ENCODE results near the gene SF3B1.
"Not testable (repeated sequence)": the region's sequence is repeated elsewhere in the genome, so short reads cannot be mapped to it uniquely, and the experiment has no call there.

The SF3B1 gene

DNA sequence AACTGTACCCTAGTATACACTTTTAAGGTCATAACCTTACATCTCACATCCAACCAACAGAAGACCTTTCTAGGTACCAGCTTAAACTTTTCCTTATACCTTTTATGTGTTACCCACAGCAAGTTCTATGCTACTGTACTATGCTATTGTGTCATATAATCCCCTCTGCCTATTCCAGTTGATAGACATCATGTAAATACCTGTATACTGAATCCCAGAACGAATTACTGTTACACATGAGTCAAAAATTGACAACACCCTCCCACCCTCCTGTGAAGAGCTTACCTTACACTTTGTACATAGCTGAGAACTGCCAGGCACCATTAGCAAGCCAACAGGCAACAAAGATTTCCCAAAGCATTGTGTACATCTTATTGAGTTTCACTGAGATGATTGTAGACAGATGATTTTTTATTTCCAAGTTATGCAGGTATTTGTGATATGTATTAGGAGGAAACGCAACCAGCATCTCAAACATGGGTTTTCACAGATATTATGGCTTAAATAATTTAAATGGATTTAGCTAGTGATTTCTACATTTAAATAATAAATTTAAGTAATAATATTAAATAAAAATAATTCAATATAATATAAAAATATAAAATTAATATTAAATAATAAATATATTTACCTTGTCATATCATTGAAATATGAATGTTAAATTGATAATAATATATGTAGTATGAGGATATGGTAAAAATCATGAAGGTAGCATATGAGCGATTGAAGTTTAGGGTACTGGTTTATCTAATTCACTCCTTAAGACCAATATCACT is 81.2 kb downstream of the SF3B1 start:
- H3K9me3 ChIP-seq: no peaks in the 10 kb centered on the region
- no peak overlapping the region for H3K27ac ChIP-seq
- H3K27me3 ChIP-seq: no peaks in the 10 kb centered on the region
- no peaks in the 10 kb centered on the region for H4K20me1 ChIP-seq
- no peak overlapping the region for H3K4me2 ChIP-seq
- no peak overlapping the region for H3K9ac ChIP-seq
- TF ChIP-seq Cebpa-rat (IDR thresholded peaks at IDR 0.05): no peak
- H3K4me3 ChIP-seq: no peak overlapping the region
- no peaks in the 10 kb centered on the region for H3K4me1 ChIP-seq
- no peaks in the 10 kb centered on the region for H3K36me3 ChIP-seq

DNA sequence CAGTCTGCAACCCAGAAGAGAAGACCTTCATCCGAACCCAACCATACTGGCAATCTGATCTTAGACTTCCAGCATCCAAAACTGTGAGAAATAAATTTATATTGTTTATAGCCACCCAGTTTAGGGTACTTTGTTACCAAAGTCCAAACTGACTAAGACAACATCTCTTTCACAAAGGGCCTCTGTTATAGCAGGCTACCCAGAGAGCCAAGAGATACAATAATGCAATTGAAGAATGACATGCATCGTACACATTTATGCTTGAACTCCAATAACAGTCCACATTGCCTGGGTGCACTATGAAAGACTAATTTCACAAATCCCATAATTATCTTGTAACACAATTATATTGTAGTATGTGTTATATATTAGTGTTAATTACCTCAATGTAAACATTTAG is 85.1 kb downstream of the SF3B1 start:
- H3K4me2 ChIP-seq: no peak overlapping the region
- no peak overlapping the region for H3K27ac ChIP-seq
- no peaks in the 10 kb centered on the region for H3K4me1 ChIP-seq
- no peak overlapping the region for H3K4me3 ChIP-seq
- H3K27me3 ChIP-seq: no peaks in the 10 kb centered on the region
- H3K9ac ChIP-seq: no peak overlapping the region
- no peak for TF ChIP-seq Cebpa-rat (IDR thresholded peaks at IDR 0.05)
- H3K9me3 ChIP-seq: no peaks in the 10 kb centered on the region
- H4K20me1 ChIP-seq: no peaks in the 10 kb centered on the region
- no peaks in the 10 kb centered on the region for H3K36me3 ChIP-seq

DNA sequence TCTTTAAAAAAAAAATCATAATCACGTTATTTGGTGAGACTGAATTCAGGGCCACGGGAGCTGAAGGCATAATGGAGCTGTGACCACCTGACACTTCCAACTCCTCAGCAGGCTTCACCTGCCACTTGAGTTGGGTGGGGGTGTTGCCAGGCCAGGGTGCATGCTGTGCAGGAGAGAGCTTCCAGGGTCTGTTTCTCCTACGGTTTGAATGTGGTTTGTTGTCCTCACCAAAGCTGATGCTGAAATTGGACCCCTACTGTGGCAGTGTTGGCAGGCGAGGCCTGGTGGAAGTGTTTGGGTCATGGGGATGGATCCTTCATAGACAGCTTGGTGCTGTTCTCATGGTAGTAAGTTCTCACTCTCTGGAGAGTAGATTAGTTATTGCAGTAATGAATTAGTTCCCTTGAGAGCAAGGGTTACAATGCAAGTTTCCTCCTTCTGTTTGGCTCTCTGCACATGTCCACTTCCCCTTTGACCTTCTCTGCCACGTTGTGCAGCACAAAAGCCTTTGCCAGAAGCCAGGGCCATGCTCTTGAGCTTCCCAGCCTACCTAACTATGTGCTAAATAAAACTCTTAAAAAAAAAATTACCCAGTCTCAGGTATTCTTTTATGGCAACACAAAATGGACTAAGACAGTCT is 86.0 kb downstream of the SF3B1 start:
- Histone ChIP-seq H3K4me2 (no peak overlapping the region), H3K9me3 (no peaks in the 10 kb centered on the region), H3K36me3 (no peaks in the 10 kb centered on the region), H3K9ac (no peak overlapping the region), H3K27me3 (no peaks in the 10 kb centered on the region), H4K20me1 (no peaks in the 10 kb centered on the region), H3K4me3 (no peak overlapping the region), H3K4me1 (no peaks in the 10 kb centered on the region), H3K27ac (no peak overlapping the region)
- no peak for TF ChIP-seq Cebpa-rat (IDR thresholded peaks at IDR 0.05)

DNA sequence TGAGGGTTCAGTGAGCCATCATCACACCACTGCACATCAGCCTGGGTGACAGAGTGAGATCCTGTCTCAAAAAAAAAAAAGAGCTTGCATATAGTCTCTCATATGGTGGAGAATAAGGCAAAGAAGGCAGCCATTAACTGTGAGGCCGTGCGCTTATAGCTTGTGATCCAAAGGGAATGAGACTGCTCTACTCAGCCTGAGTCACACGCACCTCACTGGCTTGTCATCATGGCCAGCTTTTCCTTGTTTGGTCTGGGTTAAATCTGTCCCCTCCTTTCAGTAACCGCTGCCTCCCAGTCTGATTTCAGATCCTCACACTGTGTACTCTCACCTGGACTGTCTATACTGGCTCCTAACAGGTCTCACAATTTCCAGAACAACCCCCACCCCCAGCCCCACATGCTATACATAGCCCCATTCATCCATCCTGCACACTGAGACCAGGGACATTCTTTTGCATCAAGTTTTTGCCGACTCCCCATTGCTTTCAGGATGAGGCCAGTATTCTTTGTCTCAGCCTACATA is 88.9 kb downstream of the SF3B1 start:
- no peaks in the 10 kb centered on the region for H4K20me1 ChIP-seq
- H3K27me3 ChIP-seq: no peaks in the 10 kb centered on the region
- no peaks in the 10 kb centered on the region for H3K4me1 ChIP-seq
- no peaks in the 10 kb centered on the region for H3K9me3 ChIP-seq
- H3K36me3 ChIP-seq: no peaks in the 10 kb centered on the region
- H3K4me3 ChIP-seq: no peak overlapping the region
- no peak overlapping the region for H3K9ac ChIP-seq
- H3K27ac ChIP-seq: no peak overlapping the region
- TF ChIP-seq Cebpa-rat (IDR thresholded peaks at IDR 0.05): no peak
- no peak overlapping the region for H3K4me2 ChIP-seq

DNA sequence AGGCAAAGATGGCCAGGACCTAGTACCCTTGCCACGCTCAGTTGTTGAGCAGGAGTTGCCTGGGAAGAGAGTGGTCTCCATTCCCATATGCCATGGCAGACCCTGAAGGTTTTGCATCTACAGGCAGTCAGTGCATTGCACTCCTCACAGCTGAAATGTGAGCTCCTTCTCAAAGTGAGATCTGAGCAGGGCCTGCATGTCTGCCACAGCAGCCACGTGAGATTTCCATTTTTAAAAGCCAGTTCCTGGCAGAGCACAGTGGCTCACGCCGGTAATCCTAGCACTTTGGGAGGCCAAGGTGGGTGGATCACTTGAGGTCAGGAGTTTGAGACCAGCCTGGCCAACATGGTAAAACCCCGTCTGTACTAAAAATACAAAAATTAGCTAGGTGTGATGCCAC is 90.9 kb downstream of the SF3B1 start:
- not testable (repeated sequence) for H3K27ac ChIP-seq, H3K36me3 ChIP-seq, H3K4me2 ChIP-seq, H4K20me1 ChIP-seq, H3K27me3 ChIP-seq, H3K9me3 ChIP-seq, H3K4me1 ChIP-seq, H3K4me3 ChIP-seq, H3K9ac ChIP-seq

DNA sequence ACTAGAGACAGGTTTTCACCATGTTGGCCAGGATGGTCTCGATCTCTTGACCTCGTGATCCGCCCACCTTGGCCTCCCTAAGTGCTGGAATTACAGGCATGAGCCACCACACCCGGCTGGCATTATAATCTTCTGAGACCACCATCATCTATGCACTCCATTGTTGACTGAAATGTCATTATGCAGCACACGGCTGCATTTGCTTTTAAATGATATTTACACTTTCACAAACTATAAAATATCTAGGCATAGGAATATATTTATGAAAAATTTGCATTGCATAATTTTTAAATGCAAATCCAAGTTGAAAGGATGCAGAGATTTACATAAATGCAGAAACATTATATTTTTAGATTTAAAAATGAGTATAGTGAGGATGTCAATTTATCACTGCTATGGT is 94.2 kb downstream of the SF3B1 start:
- no peaks in the 10 kb centered on the region for H3K36me3 ChIP-seq

More for the DNA sequence above, 94.2 kb downstream of the SF3B1 start:
- H3K4me3 ChIP-seq: no peak overlapping the region
- no peaks in the 10 kb centered on the region for H3K27me3 ChIP-seq
- H3K4me2 ChIP-seq: no peak overlapping the region
- no peak for TF ChIP-seq Cebpa-rat (IDR thresholded peaks at IDR 0.05)
- no peak overlapping the region for H3K27ac ChIP-seq
- H4K20me1 ChIP-seq: no peaks in the 10 kb centered on the region
- H3K9ac ChIP-seq: no peak overlapping the region
- no peaks in the 10 kb centered on the region for H3K9me3 ChIP-seq
- H3K4me1 ChIP-seq: no peaks in the 10 kb centered on the region
